Left lobe of liver (tissue), 2 donors: Measurements from ENCODE around the gene ALPG. TPM values are rescaled to one million over a fixed set of nuclear protein-coding genes. Genes with fewer than 3 reads are reported as not detected.
"Not testable (repeated sequence)": the region's sequence is repeated elsewhere in the genome, so short reads cannot be mapped to it uniquely, and the experiment has no call there.

ENCODE experiments used
- ATAC-seq: fragments of 200-7000 bp; cut with Tn5 transposase; one replicate; pipeline ENCODE4 v1.9.1; 2020; ENCODE audit warnings: mild to moderate bottlenecking, moderate library complexity
- DNase-seq: peaks from one replicate; pipeline ENCODE4 v3.0.0-alpha.2; 2020; ENCODE audit warnings: low spot score
- total RNA-seq: library from RNA; stranded (reverse); gene quantifications from one replicate; pipeline ENCODE4 v1.2.1, GENCODE V29; 2021
- donor health status: DM: no; HTN: no; CAD: no; lungs with moderate emphysema.
- donor health status: DM: no; HTN: yes; CAD: no.

Gene ALPG
- total RNA-seq, 1 donor from 2014 or later: not detected

DNA sequence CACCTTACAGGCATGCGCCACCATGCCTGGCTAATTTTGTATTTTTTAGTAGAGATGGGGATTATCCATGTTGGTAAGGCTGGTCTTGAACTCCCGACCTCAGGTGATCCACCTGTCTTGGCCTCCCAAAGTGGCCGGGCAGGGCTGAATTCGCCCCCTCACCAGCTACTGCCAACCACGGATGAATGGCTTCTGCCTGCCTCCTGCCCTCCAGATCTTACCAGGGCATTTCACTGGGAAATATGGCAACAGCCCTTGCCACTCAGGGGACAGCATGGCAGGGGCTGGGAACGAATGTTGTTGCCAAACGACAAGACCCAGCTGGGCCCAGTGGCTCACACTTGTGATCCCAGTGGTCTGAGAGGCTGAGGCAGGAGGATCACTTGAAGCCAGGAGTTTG, 29.9 kb upstream of the ALPG start:
- ATAC-seq (no peak), DNase-seq (no peak)

DNA sequence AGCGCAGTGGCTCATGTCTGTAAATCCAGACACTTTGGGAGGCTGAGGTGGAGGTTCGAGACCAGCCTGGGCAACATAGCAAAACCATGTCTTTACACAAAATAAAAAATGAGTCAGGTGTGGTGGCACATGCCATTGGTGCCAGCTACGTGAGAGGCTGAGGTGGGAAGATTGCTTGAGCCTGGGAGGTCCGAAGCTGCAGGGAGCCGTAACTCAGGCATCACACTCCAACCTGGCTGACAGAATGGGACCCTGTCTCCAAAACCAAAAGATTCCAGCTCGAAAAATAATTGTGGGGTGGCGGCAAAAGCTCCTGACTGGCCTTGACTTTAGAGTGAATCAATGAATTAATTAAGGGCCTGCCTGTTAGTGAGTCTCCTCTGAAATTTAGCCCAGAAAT, 29.3 kb upstream of the ALPG start:
- DNase-seq (no peak), ATAC-seq (no peak)

- DNase-seq (no peak), ATAC-seq (no peak)
Measured at GRCh38 chr2:232377841-232378734, 28.6 kb upstream of the ALPG start.

- ATAC-seq, DNase-seq: not testable (repeated sequence)
Measured at GRCh38 chr2:232378735-232379151, 27.9 kb upstream of the ALPG start, which contains the start of gene ALPP. Gene ALPP (plus strand): TSS chr2:232378751. CDS start chr2:232378803, 52 bp downstream.

DNA sequence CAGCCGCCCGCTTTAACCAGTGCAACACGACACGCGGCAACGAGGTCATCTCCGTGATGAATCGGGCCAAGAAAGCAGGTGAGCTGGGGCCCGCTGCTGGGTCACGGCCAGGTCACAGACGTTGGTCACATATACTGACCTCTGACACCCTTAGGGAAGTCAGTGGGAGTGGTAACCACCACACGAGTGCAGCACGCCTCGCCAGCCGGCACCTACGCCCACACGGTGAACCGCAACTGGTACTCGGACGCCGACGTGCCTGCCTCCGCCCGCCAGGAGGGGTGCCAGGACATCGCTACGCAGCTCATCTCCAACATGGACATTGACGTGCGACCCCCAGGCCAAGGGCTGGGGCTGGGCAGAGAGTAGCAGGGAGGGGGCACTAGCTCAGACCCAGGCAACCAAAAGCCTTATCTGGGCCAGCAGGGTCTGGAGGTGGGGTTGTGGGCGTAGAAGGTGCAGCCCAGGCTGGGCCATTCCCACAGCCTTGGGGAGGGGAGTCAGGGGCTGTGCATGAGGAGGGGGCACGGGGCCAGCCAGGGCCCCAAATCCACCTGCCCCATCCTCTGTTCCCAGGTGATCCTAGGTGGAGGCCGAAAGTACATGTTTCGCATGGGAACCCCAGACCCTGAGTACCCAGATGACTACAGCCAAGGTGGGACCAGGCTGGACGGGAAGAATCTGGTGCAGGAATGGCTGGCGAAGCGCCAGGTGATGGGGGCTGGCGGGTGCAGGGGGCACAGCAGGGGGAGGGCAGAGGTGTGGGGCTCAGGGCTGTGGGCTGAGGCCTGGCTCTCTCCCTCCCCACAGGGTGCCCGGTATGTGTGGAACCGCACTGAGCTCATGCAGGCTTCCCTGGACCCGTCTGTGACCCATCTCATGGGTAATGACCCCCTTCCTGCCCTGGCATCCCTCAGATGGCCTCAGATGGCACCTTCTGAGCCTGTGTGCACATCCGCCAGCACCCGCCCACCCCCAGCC, 26.7 kb upstream of the ALPG start:
- not testable (repeated sequence) for DNase-seq, ATAC-seq

GRCh38 chr2:232381204-232382031, 25.2 kb upstream of the ALPG start:
- ATAC-seq, DNase-seq: not testable (repeated sequence)

GRCh38 chr2:232382331-232383225, 24.1 kb upstream of the ALPG start:
- no peak for DNase-seq

DNA sequence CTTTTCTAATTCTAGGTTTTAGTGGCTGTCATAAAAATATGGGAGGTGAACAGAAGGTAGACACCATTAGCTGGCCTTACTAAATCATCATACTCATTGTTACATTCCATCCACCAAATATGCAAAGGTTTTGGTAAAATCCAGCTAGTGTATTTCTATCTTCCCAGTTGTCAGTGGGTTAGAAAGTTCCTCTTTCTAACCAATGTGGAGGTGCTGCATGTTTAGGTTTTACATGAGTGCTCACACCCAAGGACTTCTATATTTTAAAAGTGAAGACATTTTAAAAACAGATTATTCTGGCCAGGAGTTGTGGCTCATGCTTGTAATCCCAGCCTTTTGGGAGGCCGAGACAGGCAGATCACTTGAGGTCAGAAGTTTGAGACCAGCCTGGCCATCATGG, 22.2 kb upstream of the ALPG start:
- no peak for ATAC-seq
- DNase-seq: no peak

More at GRCh38 chr2:232382331-232383225, 24.1 kb upstream of the ALPG start:
- ATAC-seq: no peak

GRCh38 chr2:232385058-232385457, 21.6 kb upstream of the ALPG start:
- ATAC-seq, DNase-seq: not testable (repeated sequence)

GRCh38 chr2:232385660-232386489, 20.8 kb upstream of the ALPG start:
- no peak for ATAC-seq
- DNase-seq: no peak

DNA sequence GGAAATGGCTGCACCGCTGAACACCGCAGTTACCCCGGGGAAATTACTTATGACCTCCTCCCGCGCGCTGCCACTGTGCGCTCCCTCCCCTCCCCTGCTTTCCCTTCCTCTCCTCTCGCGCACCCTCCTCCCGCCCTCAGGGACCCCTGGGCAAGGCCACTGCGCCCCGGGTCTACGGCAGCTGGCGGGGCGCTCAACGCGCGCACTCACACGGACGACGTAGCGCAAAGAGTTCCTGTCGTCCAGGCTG, 20.2 kb upstream of the ALPG start:
- no peak for ATAC-seq
- DNase-seq: no peak

DNA sequence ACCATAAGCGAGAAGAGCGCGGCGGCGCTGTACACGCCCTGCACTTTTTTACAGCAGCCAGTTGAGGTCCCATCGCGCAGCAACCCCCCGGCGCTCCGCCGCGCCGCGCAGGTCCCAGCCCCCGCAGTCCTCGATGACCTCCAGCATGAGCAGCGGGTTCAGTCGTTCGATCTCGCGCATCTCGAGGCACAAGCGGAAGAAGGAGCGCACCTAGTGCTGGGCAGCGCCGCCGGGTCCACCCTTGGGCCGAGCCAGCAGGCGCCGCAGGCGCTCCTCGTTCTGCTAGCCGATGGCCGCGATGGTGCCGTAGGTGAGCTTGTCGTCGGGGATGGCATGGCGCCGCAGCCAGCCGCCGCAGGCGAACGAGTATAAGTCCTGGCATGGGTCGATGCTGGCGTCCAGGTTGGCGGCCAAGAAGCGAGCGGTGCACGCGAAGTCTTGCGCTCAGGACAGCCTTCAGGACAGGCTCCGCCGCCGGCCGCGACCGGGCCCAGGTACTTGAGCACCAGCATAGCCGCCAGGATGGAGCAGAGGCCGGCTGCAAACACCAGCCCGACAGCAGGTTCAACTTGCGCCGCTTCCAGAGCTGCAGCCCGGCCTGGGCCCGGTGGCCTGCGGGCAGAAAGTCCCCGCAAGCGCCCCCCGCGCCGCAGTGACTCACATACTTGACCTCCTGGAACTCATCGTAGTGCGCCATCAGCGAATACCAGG, 19.7 kb upstream of the ALPG start:
- DNase-seq (no peak), ATAC-seq (no peak)

- DNase-seq: no peak
- ATAC-seq: no peak
Measured at GRCh38 chr2:232387451-232388171, 19.0 kb upstream of the ALPG start.

DNA sequence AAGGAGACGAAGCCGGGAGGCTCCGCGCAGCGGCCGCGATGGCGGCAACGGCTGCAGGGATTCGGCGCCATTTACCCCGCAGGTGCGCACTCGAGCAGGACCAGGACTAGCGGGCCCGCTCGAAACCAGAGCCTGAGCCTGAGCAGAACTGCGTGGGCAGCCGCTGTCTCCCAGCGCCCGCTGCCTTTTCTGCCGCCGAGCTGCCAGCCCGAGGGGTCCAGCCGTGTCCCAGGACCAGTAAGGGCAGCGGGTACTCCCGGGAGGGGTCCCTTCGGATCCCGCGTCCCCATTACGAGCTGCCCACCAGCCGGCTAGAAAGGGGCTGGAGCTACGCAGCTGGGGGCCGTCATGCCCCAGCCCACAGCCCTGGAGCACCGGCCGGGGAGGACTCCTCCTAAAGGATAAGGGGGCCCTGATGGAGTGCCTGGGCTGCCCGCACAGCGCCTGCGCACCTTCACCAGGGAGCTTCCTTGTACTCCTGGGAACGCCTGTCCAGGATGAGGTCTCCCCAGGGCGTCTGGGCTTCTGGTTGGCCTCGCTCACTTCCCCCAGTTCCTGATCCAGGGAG, 18.2 kb upstream of the ALPG start:
- ATAC-seq (no peak), DNase-seq (no peak)

- DNase-seq (no peak), ATAC-seq (no peak)
Measured at GRCh38 chr2:232389327-232389726, 17.3 kb upstream of the ALPG start.

DNA sequence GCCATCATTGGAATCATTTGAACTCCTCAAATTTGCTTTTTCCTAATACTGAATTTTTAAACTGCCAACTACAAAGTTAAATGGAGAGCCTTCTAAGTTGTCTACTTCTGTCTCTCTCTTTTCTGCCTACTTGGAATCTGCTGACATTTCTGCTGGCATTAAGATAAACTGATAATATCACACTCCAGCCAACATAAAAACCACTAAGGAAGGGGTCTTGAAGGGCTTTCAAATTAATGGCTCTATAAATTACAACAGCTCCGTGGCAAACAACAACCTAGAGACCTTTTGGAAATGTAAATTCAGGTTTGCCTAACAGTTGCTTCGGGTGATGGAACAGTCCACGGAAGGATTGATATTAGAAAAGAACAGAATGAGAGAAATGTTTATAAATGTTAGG, 16.0 kb upstream of the ALPG start:
- DNase-seq (no peak), ATAC-seq (no peak)

DNA sequence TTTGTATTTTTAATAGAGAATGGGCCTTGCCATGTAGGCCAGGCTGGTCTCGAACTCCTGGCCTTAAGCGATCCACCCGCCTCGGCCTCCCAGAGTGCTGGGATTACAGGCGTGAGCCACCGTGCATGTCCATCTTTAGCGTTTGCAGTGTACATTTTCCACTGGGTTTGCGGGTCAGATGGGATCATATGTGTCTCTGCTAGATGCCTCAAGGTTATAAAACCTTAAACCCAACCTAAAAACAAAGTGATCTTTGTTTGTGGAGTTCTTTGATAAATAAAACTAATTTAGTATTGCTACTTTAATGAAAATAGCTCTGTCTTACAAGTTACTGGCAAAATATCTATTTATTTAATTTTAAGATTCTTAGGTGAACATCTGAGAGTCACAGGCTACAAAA, 13.1 kb upstream of the ALPG start:
- no peak for DNase-seq
- ATAC-seq: no peak
